ENCODE results near the gene IQGAP2. TPM values are rescaled to one million over a fixed set of nuclear protein-coding genes. Genes with fewer than 3 reads are reported as not detected.

IQGAP2 gene
- total and polyA plus RNA-seq, 2 donors (not counting 1 experiment from before 2014, with no cell fraction given): 8.1 to 15.0 TPM

DNA sequence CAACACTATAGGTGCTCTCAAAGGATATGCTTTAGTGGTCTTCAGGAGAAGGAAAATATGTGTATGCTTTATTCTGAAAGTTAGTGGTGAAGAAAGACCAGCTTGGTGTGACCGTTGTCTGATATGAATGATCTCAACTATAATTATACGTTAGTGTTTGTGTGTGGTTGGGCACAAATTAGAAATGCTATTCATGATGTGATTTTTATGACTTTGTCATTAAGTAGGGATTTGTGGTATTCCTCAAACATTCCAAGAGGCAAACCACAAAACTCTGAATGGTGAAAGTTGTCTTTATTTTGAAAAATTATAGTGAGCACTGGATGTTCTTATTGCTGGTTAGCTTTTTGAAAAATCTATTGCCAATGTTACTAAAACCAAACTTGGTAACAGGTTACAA lies 306.7 kb downstream of the IQGAP2 start:
- Histone ChIP-seq H3K36me3 (replicated peaks in 1 of 2; ENCODE audit: control extremely low read depth in 1 of 2, control insufficient read depth in 1 of 2, extremely low read depth in 1 of 2, insufficient read depth in 2 of 2, low read length in 1 of 2) (no peaks in the 10 kb centered on the region), H3K9me3 (ENCODE audit: control extremely low read depth in 1 of 3, control insufficient read depth in 2 of 3, insufficient read depth in 1 of 3, low read length in 2 of 3) (peaks cover 0 to 2% (median 0%) of the 10 kb centered on the region in 3 donors), H3K9ac (ENCODE audit: low read length) (no peak overlapping the region), H3K4me2 (replicated peaks; ENCODE audit: low read depth, low read length, poor library complexity, severe bottlenecking) (no peak overlapping the region), H4K20me1 (ENCODE audit: control insufficient read depth, insufficient read depth, low read length, poor library complexity, severe bottlenecking) (no peaks in the 10 kb centered on the region), H2AFZ (ENCODE audit: insufficient read depth, low read depth, low read length, poor library complexity, severe bottlenecking) (no peak overlapping the region), H3K27me3 (replicated peaks in 1 of 4; ENCODE audit: control extremely low read depth in 1 of 4, control insufficient read depth in 3 of 4, insufficient read depth in 4 of 4, low read length in 3 of 4) (peaks cover 0 to 5% (median 5%) of the 10 kb centered on the region in 4 experiments), H3K4me3 (ENCODE audit: control extremely low read depth in 1 of 5, extremely low read depth in 1 of 5, insufficient read depth in 1 of 5, low read depth in 2 of 5, low read length in 4 of 5) (no peak overlapping the region), H3K27ac (ENCODE audit: low read length in 2 of 2) (no peak overlapping the region), H3K4me1 (ENCODE audit: control insufficient read depth in 2 of 2, insufficient read depth in 2 of 2, low read length in 2 of 2) (peaks cover 8 to 12% of the 10 kb centered on the region in 2 donors), H3K79me2 (ENCODE audit: control insufficient read depth, insufficient read depth, low read length) (no peaks in the 10 kb centered on the region)
- H3K4me3 Mint-ChIP-seq: no peak overlapping the region
- no CpG with 5 or more reads among the region's 2 CpGs for WGBS (ENCODE audit: insufficient coverage)
- intact Hi-C loops (cut with micrococcal nuclease): loop anchor here (10.0 kb wide), 1 partner anchor 785 kb away; the partner anchor contains the start of gene WDR41
- no peaks in the 10 kb centered on the region for H3K9me3 Mint-ChIP-seq (ENCODE audit: insufficient read depth)
- H3K27ac Mint-ChIP-seq: no peak overlapping the region
- DNase-seq (no peak), ATAC-seq (ENCODE audit: low read depth) (no peak)
- peaks cover 11% of the 10 kb centered on the region for H3K4me1 Mint-ChIP-seq
- ChIA-PET CTCF (no interaction called here), POLR2A (no interaction called here)
- H3K27me3 Mint-ChIP-seq: peaks cover 21% of the 10 kb centered on the region
- TF ChIP-seq, protein P1, sequence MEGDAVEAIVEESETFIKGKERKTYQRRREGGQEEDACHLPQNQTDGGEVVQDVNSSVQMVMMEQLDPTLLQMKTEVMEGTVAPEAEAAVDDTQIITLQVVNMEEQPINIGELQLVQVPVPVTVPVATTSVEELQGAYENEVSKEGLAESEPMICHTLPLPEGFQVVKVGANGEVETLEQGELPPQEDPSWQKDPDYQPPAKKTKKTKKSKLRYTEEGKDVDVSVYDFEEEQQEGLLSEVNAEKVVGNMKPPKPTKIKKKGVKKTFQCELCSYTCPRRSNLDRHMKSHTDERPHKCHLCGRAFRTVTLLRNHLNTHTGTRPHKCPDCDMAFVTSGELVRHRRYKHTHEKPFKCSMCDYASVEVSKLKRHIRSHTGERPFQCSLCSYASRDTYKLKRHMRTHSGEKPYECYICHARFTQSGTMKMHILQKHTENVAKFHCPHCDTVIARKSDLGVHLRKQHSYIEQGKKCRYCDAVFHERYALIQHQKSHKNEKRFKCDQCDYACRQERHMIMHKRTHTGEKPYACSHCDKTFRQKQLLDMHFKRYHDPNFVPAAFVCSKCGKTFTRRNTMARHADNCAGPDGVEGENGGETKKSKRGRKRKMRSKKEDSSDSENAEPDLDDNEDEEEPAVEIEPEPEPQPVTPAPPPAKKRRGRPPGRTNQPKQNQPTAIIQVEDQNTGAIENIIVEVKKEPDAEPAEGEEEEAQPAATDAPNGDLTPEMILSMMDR (IDR thresholded peaks at IDR 0.05): no peak
- TF ChIP-seq EZH2 (IDR thresholded peaks at IDR 0.05; ENCODE audit: borderline replicate concordance, insufficient read depth, low read depth, low read length, poor library complexity, severe bottlenecking): no peak

DNA sequence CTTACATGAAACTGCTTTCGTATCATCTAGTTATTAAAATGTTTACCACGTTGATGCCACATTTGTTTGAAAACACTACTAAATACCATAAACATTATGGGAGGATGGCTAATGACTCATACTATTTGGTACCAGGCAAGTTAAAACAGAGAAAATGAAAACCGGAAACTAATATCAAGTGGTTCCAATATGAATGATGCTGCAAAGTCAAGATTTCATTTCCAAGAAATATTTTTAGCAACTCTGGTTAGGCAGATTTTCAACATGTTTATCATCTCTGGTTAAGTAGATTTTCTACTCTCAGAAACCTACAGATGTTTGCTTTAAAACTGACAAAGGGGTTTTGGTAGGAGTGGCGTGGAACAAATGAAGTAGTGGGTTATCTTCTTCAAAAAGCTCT lies 307.9 kb downstream of the IQGAP2 start:
- WGBS (ENCODE audit: insufficient coverage): 90% methylated on average over 1 of the region's 4 CpGs
- Histone ChIP-seq H3K27me3 (replicated peaks in 1 of 4; ENCODE audit: control extremely low read depth in 1 of 4, control insufficient read depth in 3 of 4, insufficient read depth in 4 of 4, low read length in 3 of 4) (peaks cover 0 to 15% (median 8%) of the 10 kb centered on the region in 4 experiments), H3K4me2 (replicated peaks; ENCODE audit: low read depth, low read length, poor library complexity, severe bottlenecking) (no peak overlapping the region), H4K20me1 (ENCODE audit: control insufficient read depth, insufficient read depth, low read length, poor library complexity, severe bottlenecking) (no peaks in the 10 kb centered on the region), H3K36me3 (replicated peaks in 1 of 2; ENCODE audit: control extremely low read depth in 1 of 2, control insufficient read depth in 1 of 2, extremely low read depth in 1 of 2, insufficient read depth in 2 of 2, low read length in 1 of 2) (no peaks in the 10 kb centered on the region), H3K4me3 (ENCODE audit: control extremely low read depth in 1 of 5, extremely low read depth in 1 of 5, insufficient read depth in 1 of 5, low read depth in 2 of 5, low read length in 4 of 5) (no peak overlapping the region), H3K9ac (ENCODE audit: low read length) (no peak overlapping the region), H3K79me2 (ENCODE audit: control insufficient read depth, insufficient read depth, low read length) (no peaks in the 10 kb centered on the region), H3K4me1 (ENCODE audit: control insufficient read depth in 2 of 2, insufficient read depth in 2 of 2, low read length in 2 of 2) (peaks cover 14 to 16% of the 10 kb centered on the region in 2 donors), H3K27ac (ENCODE audit: low read length in 2 of 2) (no peak overlapping the region), H3K9me3 (ENCODE audit: control extremely low read depth in 1 of 3, control insufficient read depth in 2 of 3, insufficient read depth in 1 of 3, low read length in 2 of 3) (peaks cover 0 to 7% (median 0%) of the 10 kb centered on the region in 3 donors), H2AFZ (ENCODE audit: insufficient read depth, low read depth, low read length, poor library complexity, severe bottlenecking) (no peak overlapping the region)
- DNase-seq (no peak), ATAC-seq (ENCODE audit: low read depth) (no peak)
- H3K4me1 Mint-ChIP-seq: peaks cover 16% of the 10 kb centered on the region
- peaks cover 28% of the 10 kb centered on the region for H3K27me3 Mint-ChIP-seq
- no peak for TF ChIP-seq EZH2 (IDR thresholded peaks at IDR 0.05; ENCODE audit: borderline replicate concordance, insufficient read depth, low read depth, low read length, poor library complexity, severe bottlenecking)
- TF ChIP-seq, protein P1 (IDR thresholded peaks at IDR 0.05): no peak
- no peak overlapping the region for H3K4me3 Mint-ChIP-seq
- ChIA-PET POLR2A (no interaction called here), CTCF (interaction anchor here (1.7 kb wide), 1 partner anchor 63 kb away, joined by 4 read pairs; no protein-coding TSS in a partner anchor)
- H3K27ac Mint-ChIP-seq: no peak overlapping the region
- H3K9me3 Mint-ChIP-seq (ENCODE audit: insufficient read depth): no peaks in the 10 kb centered on the region
- intact Hi-C loops (cut with micrococcal nuclease): loop anchor here (10.0 kb wide), 1 partner anchor 784 kb away; the partner anchor contains the start of gene WDR41
